Measurements from ENCODE around the gene MAPKAP1. TPM values are rescaled to one million over a fixed set of nuclear protein-coding genes. Genes with fewer than 3 reads are reported as not detected.
"Not testable (repeated sequence)": the region's sequence is repeated elsewhere in the genome, so short reads cannot be mapped to it uniquely, and the experiment has no call there.

The MAPKAP1 gene
- total RNA-seq, 1 donor from 2014 or later = 35.9 TPM

DNA sequence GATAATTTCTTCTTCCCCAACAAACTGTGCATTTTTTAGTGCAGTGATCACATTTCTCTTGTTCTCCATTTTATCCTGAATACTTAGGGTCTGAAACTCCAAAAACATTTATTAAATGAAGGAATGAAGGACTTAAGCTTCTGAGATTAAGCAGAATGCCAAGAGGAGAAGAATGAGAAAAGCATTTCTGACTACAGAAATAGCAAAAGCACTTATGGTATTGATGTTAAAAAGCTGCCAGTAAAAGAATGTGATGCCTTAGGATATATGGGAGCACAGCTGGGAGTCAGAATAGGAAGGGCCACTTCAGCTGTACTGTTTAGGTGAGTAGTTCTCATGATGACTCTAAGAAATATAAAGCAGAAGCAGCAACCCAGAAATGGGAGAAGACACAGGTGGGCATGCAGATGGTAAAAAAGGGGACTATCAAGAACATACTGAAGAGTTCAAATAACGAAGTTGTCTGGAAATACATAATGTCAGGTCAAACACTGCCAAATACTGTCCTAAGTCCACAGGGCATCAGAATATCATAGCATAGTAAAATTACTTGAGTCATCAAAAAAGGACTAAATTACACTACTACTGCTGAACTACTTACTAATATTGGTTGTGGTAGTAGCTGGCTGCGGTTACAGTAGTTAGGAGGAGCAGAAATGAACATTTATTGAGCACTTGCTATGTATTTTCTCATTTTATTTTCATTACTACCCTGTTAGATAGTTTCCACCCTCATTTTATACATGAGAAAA, 132.7 kb downstream of the MAPKAP1 start:
- no peak for FAIRE-seq

DNA sequence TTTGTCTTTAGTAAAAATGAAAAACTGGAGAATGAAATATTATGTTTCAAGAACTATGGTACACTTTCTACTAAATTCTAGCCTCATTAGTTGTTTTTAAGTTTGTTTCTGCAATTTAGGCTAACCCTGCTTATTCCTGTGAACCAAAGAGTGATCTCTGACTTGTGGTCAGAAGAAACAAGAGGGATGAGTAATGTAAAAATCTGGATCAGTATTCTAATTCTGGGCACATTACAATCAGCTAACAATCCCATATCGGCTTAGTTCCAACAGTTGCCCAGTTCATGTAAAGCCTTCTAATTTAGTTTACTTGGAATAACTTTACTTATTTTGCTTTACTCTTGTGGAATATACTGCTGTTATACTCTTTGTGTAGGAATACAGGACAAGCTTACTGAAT, 134.5 kb downstream of the MAPKAP1 start:
- FAIRE-seq; DNase-seq (ENCODE audit: low spot score in 2 of 2): not testable (repeated sequence)

More for the DNA sequence above, 132.7 kb downstream of the MAPKAP1 start:
- no peak for DNase-seq (ENCODE audit: low spot score in 2 of 2)

- not testable (repeated sequence) for DNase-seq (ENCODE audit: low spot score in 2 of 2); FAIRE-seq
Measured at GRCh38 chr9:125571824-125572223, 135.2 kb downstream of the MAPKAP1 start.

- FAIRE-seq = no peak
- no peak for DNase-seq (ENCODE audit: low spot score in 2 of 2)
Measured at GRCh38 chr9:125570246-125570645, 136.8 kb downstream of the MAPKAP1 start.

DNA sequence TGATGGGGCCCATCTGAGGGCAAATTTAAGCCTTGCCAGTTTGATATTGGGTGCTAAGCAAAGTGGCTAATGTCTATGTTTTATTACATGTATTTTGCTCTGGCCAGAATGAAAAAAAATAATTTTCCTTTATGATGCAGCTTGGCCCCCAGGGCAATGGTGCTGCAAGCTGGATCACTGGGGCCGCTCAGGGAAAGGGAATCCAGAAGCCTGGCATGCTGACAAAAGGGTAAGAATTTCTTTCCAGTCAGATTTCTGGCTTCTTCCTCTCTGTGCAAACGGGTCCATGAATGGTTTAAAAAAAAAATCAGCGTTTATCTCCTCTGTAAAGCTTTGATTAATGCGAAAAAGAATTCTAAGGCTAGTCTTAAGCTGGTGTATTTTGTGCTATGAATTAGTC, 138.4 kb downstream of the MAPKAP1 start:
- DNase-seq (ENCODE audit: low spot score in 2 of 2) = no peak
- no peak for FAIRE-seq

DNA sequence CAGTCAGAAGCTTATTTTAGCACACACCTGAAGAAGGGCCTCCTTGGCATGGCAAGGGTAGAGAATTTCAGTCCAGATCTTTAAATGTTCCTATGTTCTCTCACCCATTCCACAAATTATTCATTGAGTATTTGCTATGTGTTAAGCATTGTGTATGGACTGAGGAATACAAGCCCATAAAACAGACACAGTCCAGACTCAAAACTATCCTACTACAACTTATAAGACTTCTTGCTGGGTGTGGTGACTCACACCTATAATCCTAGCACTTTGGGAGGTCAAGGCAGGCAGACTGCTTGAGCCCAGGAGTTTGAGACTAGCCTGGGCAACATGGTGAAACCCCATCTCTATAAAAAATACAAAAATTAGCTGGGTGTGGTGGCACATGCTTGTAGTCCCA, 141.0 kb downstream of the MAPKAP1 start:
- not testable (repeated sequence) for FAIRE-seq; DNase-seq (ENCODE audit: low spot score in 2 of 2)

DNA sequence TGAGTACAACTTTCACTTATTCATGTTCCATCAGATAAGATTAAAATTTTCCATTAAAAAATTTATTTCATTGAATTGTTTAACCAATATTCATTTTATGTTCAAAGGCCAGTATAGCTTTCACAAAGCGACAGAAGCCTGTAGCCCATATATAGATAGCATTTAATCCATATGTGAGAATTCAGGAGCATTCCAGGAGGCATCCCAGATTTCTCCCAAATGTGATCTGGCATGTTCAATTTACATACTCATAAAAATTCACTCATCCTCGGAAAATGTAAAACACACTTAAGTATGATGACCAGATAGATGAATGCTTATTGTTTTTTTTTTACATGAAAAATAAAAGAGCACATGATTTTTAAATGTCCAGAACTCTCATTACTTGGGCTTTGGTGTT, 141.9 kb downstream of the MAPKAP1 start:
- DNase-seq (ENCODE audit: low spot score in 2 of 2) (no peak), FAIRE-seq (no peak)

DNA sequence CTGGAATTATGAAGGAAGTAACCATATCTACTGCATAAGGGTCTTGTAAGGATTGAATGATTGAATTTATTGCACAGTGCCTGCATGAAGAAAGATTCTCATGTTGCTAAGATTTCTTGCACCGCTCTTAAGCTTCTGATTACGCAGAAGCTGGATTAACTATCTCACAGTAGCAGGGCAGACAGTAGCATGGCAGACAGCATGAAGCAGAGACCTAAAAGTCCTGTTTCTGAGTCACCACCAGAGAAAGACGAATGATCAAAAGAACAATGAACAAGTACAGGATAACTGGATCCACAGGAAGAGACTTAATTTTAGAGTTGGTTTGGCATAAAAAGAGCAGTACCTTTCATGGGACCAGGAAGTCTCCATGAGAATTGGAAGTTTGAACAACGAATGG, 142.4 kb downstream of the MAPKAP1 start:
- no peak for DNase-seq (ENCODE audit: low spot score in 2 of 2)
- no peak for FAIRE-seq

DNA sequence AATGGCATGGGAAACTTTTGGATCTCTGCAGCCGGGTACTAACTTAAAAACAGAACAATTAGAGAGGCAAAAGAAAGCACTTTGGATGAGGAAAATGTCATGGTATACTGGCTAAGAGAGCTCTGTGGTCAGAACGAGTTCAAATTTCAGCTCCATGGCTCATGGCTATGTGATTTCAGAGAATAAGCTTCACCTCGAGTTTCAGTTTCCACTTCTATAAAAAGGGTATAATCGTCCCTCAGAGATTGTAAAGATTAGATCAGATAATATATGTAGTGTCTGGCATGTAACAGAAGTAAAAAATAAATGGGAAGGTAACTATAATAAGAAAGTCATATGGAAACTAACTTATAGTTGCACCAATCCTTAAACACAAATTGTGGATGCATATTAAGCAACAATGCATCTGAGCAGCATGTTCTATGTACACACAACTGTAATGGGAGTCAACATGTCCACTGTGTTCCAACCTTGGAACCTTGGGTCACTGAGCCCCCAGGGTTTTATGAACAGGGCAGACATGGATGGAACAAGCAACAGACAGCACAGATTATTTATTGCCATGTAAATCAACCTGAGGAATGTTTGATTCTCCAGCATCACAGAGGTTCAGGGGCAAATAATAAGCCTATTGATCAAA, 145.4 kb downstream of the MAPKAP1 start:
- FAIRE-seq (no peak), DNase-seq (ENCODE audit: low spot score in 2 of 2) (no peak)

DNA sequence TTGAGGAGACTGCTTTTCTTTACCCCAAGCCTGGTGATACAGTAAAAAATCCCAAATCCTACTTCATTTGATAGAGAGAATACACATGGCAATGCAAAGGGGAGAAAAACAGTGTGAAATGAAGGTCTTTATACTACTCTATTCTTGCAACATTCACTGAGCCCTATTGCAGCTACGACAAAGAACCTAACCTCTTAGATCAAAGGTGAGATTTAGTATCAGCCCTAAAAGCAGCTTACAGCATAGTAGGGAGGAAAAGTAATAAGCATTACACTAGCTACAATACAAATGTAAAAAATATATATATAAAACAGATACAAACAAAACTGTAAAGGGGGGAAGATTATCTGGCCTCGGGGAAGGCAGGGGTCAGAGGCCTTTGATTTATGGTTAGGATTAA, 147.1 kb downstream of the MAPKAP1 start:
- DNase-seq (ENCODE audit: low spot score in 2 of 2) = no peak
- no peak for FAIRE-seq

GRCh38 chr9:125559194-125559593, 147.8 kb downstream of the MAPKAP1 start:
- FAIRE-seq = no peak
- no peak for DNase-seq (ENCODE audit: low spot score in 2 of 2)

DNA sequence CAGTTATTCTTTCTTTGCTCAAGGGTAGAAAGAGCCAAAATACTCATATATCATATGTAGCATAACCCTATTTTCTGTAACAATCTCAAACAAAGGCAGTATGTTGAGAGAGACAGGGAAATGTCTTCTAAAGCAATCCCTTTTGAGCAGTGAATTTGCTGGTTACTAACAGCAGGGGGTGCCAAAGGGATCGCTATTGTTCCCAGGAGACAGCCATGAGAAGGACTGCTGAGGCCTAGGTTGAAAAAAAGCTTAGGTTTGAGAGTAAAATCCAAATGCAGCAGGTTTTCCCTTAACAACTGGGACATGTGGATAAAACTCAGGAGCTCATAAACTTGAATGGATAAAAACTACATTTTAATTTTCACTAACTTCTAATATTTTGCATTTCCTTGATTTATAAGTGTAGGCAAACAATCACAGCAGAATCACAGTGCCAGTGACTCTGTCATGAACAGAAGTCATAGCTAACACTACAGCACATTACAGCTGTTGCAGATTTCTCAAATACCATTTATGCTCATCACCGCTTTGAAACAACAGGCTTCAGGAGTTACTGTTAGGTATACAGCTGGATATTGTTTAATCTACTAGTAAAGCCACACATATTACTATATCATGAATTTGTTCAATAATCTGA, 148.4 kb downstream of the MAPKAP1 start:
- no peak for FAIRE-seq
- peak in 1 of 2 donors; percentile 52 for DNase-seq (ENCODE audit: low spot score in 2 of 2)

GRCh38 chr9:125556046-125556721, 150.8 kb downstream of the MAPKAP1 start:
- DNase-seq (ENCODE audit: low spot score in 2 of 2) (no peak), FAIRE-seq (no peak)

- FAIRE-seq (no peak), DNase-seq (ENCODE audit: low spot score in 2 of 2) (no peak)
Measured at GRCh38 chr9:125554726-125555125, 152.3 kb downstream of the MAPKAP1 start.

GRCh38 chr9:125551781-125552180, 155.2 kb downstream of the MAPKAP1 start:
- FAIRE-seq = no peak

GRCh38 chr9:125549891-125550885, 156.8 kb downstream of the MAPKAP1 start:
- FAIRE-seq = no peak
- DNase-seq (ENCODE audit: low spot score in 2 of 2) = no peak

More at GRCh38 chr9:125551781-125552180, 155.2 kb downstream of the MAPKAP1 start:
- DNase-seq (ENCODE audit: low spot score in 2 of 2) = no peak

DNA sequence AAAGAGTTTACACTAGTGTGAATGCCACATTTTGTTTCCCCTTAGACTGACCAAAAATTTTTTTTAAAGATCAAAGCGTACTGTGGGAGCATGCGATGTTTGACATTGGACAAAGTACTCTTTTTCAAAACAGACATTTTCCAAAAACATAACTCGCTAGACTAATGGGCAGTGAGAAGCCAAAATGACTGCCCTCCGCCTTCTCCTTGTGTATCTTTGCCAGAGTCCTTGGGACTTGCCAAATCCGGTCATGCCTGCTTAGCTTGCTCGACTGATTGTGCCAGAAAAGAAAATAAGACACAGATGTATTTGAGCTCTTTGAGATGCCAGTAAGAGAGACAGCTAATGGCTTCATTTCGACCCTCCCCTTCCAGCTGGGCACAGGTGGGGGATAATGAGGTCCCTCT, 157.5 kb downstream of the MAPKAP1 start:
- FAIRE-seq (no peak), DNase-seq (ENCODE audit: low spot score in 2 of 2) (no peak)

DNA sequence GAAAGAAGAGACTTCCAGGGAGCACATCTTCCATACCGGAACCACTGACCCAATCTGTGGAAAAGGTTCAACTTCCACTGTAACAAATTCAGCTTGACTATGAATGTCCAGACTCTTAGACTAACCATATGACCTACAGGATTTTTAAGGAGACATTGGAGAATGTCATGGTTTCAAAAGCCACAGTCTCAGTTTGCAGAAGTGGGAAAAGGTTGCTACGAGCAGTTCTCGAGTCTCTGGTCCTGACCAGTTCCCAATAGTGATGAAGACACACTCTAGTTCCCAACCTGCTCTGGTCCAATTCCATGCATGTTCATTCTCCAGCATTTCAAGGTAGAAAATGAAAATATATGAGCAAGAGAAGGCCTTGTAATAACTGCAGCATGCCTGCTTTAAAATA, 158.0 kb downstream of the MAPKAP1 start:
- FAIRE-seq (no peak), DNase-seq (ENCODE audit: low spot score in 2 of 2) (no peak)

DNA sequence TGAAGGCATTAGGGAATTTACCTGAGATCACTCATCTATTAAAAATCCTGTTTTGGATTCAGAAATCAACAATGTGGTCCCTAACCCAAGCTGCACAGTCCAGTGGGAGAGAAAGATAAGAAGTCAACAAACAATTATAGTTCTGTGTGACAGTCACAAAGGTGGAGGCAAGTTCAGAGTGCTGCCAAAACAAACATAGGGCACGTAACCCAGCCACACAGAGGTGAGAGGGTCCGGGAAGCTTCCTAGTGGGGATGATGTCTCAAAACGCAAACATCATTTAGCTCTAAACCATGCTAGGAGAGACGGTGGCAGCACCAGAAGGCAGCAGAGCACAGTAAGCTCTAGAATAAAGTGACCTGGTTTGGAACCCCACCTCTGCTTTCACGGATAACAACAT, 158.9 kb downstream of the MAPKAP1 start:
- DNase-seq (ENCODE audit: low spot score in 2 of 2) (no peak), FAIRE-seq (no peak)

DNA sequence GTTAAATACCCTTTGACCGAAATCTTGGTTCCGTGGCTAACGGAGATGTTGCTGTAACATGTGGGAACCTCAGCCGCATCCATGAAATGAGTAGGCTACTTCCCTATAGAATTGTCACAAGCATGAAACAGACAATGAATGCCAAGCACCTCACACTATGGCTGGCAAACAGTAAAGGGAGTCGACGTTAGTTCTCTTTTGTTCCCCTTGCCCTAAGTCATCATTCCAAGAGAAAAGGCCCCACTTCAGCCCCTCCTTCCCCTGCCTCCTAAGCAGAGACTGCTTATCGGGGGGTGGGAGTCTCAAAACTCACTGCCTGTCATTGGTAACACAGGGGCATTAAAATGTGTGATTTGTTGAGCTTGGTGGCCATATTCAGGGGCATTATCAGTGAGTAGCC, 159.6 kb downstream of the MAPKAP1 start:
- FAIRE-seq (no peak), DNase-seq (ENCODE audit: low spot score in 2 of 2) (no peak)

Measured in frontal cortex (tissue), 4 donors.